Measurements from ENCODE around the gene RET. TPM values are rescaled to one million over a fixed set of nuclear protein-coding genes. Genes with fewer than 3 reads are reported as not detected.
A peak's percentile ranks its signal among the peaks of the same experiment; 100 is the strongest.

The RET gene
- total and polyA plus RNA-seq, 2 donors from 2014 or later, result 1.1 to 3.1 TPM

DNA sequence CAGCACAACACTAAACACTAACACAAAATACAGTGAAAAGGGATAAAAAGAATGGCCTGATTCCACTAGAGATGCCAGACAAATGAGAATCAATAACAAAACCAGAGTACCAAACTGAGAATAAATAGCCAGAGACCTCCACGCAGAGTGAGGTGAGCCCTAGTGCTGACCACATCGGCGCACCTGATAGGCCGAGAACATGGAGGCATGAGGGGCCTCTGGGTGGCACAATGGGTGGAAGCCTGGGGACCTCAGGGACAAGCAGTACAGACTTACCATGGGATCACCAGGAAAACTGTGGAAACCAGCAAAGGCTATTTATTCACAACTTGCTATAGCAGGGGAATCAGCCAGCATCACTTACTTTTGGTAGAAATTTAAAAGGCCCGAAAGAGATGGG lies 59.6 kb downstream of the RET start:
- H3K27ac ChIP-seq (ENCODE audit: low read depth in 2 of 2, low read length in 2 of 2), result no peak overlapping the region
- H3K27me3 ChIP-seq (ENCODE audit: control insufficient read depth, insufficient read depth, low read length), result no peaks in the 10 kb centered on the region
- H3K4me3 ChIP-seq (ENCODE audit: low read length in 3 of 3), result no peak overlapping the region
- H3K9ac ChIP-seq (ENCODE audit: low read length in 3 of 3), result no peak overlapping the region
- FAIRE-seq, result no peak
- H3K9me3 ChIP-seq (ENCODE audit: control insufficient read depth in 2 of 3, insufficient read depth in 1 of 3, low read length in 3 of 3), result no peaks in the 10 kb centered on the region
- H3K36me3 ChIP-seq (ENCODE audit: control insufficient read depth in 2 of 3, insufficient read depth in 3 of 3, low read length in 3 of 3), result no peaks in the 10 kb centered on the region
- TF ChIP-seq, protein P1, sequence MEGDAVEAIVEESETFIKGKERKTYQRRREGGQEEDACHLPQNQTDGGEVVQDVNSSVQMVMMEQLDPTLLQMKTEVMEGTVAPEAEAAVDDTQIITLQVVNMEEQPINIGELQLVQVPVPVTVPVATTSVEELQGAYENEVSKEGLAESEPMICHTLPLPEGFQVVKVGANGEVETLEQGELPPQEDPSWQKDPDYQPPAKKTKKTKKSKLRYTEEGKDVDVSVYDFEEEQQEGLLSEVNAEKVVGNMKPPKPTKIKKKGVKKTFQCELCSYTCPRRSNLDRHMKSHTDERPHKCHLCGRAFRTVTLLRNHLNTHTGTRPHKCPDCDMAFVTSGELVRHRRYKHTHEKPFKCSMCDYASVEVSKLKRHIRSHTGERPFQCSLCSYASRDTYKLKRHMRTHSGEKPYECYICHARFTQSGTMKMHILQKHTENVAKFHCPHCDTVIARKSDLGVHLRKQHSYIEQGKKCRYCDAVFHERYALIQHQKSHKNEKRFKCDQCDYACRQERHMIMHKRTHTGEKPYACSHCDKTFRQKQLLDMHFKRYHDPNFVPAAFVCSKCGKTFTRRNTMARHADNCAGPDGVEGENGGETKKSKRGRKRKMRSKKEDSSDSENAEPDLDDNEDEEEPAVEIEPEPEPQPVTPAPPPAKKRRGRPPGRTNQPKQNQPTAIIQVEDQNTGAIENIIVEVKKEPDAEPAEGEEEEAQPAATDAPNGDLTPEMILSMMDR (IDR thresholded peaks at IDR 0.05; ENCODE audit: borderline replicate concordance, extremely low read depth, insufficient read depth), result no peak
- peaks cover 0 to 8% (median 0%) of the 10 kb centered on the region in 3 donors for H3K4me1 ChIP-seq (ENCODE audit: control insufficient read depth in 2 of 3, insufficient read depth in 2 of 3, low read depth in 1 of 3, low read length in 3 of 3)
- intact Hi-C loops (cut with DNase I), result no loop called here
- peak in 1 of 5 donors; percentile 35 for DNase-seq

DNA sequence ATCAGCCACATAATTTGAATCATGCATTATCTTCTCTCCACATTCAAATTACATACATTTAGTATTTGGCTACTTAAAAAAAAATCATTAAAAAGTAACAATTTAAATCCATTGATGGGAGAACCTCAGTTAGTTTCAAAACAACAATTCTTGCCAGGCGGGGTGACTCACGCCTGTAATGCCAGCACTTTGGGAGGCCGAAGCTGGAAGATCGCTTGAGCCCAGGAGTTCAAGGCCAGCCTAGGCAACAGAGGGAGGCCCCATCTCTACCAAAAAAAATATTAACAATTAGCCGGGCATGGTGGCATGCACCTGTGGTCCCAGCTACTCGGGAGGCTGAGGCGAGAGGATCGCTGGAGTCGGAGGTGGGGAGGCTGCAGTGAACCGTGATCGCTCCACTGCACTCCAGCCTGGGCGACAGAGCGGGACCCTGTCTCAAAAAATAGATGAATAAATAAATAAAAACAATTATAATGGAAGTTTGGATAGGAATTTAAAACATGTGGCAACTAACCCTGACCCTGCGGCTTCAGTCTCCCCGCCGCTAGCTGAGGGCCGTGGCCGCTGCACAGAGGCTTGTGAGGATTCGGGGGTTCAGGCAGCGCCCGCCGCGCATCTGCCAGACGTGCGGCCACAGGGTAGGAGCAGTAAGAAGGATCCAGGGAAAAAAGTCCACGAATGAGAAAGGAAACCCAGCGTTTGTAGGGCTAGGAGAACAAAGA lies 60.3 kb downstream of the RET start:
- H3K4me3 ChIP-seq (ENCODE audit: low read length in 3 of 3), result peak overlapping the region; percentile 86 to 91 (median 88)
- no peaks in the 10 kb centered on the region for H3K27me3 ChIP-seq (ENCODE audit: control insufficient read depth, insufficient read depth, low read length)
- peak overlapping the region; percentile 18 to 88 (median 69) for H3K9ac ChIP-seq (ENCODE audit: low read length in 3 of 3)
- H3K9me3 ChIP-seq (ENCODE audit: control insufficient read depth in 2 of 3, insufficient read depth in 1 of 3, low read length in 3 of 3), result no peaks in the 10 kb centered on the region
- intact Hi-C loops (cut with DNase I), result no loop called here
- FAIRE-seq (no peak), DNase-seq (peak in 1 of 5 donors; percentile 74)
- TF ChIP-seq, protein P1 (IDR thresholded peaks at IDR 0.05; ENCODE audit: borderline replicate concordance, extremely low read depth, insufficient read depth), result no peak
- no peaks in the 10 kb centered on the region for H3K36me3 ChIP-seq (ENCODE audit: control insufficient read depth in 2 of 3, insufficient read depth in 3 of 3, low read length in 3 of 3)
- peaks cover 0 to 8% (median 0%) of the 10 kb centered on the region in 3 donors for H3K4me1 ChIP-seq (ENCODE audit: control insufficient read depth in 2 of 3, insufficient read depth in 2 of 3, low read depth in 1 of 3, low read length in 3 of 3)
- H3K27ac ChIP-seq (ENCODE audit: low read depth in 2 of 2, low read length in 2 of 2), result peak overlapping the region in 1 of 2 donors; percentile 92

DNA sequence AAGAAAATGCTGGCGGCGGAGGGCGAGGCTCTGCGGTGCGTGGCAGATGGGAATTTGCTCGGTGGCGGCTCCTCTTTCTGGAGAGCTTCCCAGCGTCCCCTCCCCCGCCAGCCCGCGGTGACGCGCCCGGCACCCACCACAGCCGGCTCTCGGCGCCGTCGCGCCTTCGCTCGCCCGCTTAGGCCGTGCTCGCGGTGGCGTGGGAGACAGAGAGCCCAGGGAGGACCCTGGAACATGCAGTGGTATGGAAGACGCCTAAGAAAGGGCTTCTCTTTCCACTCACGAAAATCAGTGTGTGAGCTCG lies 60.8 kb downstream of the RET start:
- H3K4me3 ChIP-seq (ENCODE audit: low read length in 3 of 3), result peak overlapping the region; percentile 86 to 91 (median 88)
- no peak for FAIRE-seq
- H3K4me1 ChIP-seq (ENCODE audit: control insufficient read depth in 2 of 3, insufficient read depth in 2 of 3, low read depth in 1 of 3, low read length in 3 of 3), result peaks cover 0 to 8% (median 0%) of the 10 kb centered on the region in 3 donors
- H3K27me3 ChIP-seq (ENCODE audit: control insufficient read depth, insufficient read depth, low read length), result no peaks in the 10 kb centered on the region
- peak; percentile 79 to 89 (median 85) for DNase-seq
- H3K9ac ChIP-seq (ENCODE audit: low read length in 3 of 3), result peak overlapping the region; percentile 18 to 88 (median 69)
- H3K36me3 ChIP-seq (ENCODE audit: control insufficient read depth in 2 of 3, insufficient read depth in 3 of 3, low read length in 3 of 3), result no peaks in the 10 kb centered on the region
- H3K27ac ChIP-seq (ENCODE audit: low read depth in 2 of 2, low read length in 2 of 2), result peak overlapping the region; percentile 92
- H3K9me3 ChIP-seq (ENCODE audit: control insufficient read depth in 2 of 3, insufficient read depth in 1 of 3, low read length in 3 of 3), result no peaks in the 10 kb centered on the region
- TF ChIP-seq, protein P1 (IDR thresholded peaks at IDR 0.05; ENCODE audit: borderline replicate concordance, extremely low read depth, insufficient read depth), result no peak
- intact Hi-C loops (cut with DNase I), result no loop called here
